ENCODE data around the gene OR56A4.

GRCh38 chr11:6006846-6007245, at the start of gene OR56A4:
- TF ChIP-seq, protein P1, sequence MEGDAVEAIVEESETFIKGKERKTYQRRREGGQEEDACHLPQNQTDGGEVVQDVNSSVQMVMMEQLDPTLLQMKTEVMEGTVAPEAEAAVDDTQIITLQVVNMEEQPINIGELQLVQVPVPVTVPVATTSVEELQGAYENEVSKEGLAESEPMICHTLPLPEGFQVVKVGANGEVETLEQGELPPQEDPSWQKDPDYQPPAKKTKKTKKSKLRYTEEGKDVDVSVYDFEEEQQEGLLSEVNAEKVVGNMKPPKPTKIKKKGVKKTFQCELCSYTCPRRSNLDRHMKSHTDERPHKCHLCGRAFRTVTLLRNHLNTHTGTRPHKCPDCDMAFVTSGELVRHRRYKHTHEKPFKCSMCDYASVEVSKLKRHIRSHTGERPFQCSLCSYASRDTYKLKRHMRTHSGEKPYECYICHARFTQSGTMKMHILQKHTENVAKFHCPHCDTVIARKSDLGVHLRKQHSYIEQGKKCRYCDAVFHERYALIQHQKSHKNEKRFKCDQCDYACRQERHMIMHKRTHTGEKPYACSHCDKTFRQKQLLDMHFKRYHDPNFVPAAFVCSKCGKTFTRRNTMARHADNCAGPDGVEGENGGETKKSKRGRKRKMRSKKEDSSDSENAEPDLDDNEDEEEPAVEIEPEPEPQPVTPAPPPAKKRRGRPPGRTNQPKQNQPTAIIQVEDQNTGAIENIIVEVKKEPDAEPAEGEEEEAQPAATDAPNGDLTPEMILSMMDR (IDR thresholded peaks at IDR 0.05), result no peak
- TF ChIP-seq POLR2AphosphoS5 (IDR thresholded peaks at IDR 0.05; ENCODE audit: low read depth, low read length), result no peak

Measured in Panc1 (cell line).